BE2C (cell line): ENCODE results near the gene CEP250.

Experiments
- DNase-seq: peaks from one replicate; pipeline ENCODE4 v3.0.0-alpha.2; 2020
- H3K27me3 ChIP-seq: fragments of 250-450 bp; sonication (Bioruptor Pico); 2 replicates; pipeline ENCODE4 v1.5.1; 2020; ENCODE audit warnings: mild to moderate bottlenecking
- H3K36me3 ChIP-seq: fragments of 250-450 bp; sonication (Bioruptor Pico); 2 replicates; pipeline ENCODE4 v1.5.1; 2020; ENCODE audit warnings: mild to moderate bottlenecking
- H3K4me1 ChIP-seq: fragments of 250-450 bp; sonication (Bioruptor Pico); 2 replicates; pipeline ENCODE4 v1.5.1; 2020
- H3K4me3 ChIP-seq: 2 replicates; pipeline ENCODE4 v1.5.1; 2011; ENCODE audit warnings: low read depth, low read length
- H3K9me3 ChIP-seq: fragments of 250-450 bp; sonication (Bioruptor Pico); 2 replicates; pipeline ENCODE4 v1.5.1; 2020
- TF ChIP-seq, protein P1 (sequence below): IDR thresholded peaks from 2 replicates; pipeline ENCODE4 v1.5.1; 2012; ENCODE audit warnings: mild to moderate bottlenecking, low read depth, low read length

CEP250 gene

DNA sequence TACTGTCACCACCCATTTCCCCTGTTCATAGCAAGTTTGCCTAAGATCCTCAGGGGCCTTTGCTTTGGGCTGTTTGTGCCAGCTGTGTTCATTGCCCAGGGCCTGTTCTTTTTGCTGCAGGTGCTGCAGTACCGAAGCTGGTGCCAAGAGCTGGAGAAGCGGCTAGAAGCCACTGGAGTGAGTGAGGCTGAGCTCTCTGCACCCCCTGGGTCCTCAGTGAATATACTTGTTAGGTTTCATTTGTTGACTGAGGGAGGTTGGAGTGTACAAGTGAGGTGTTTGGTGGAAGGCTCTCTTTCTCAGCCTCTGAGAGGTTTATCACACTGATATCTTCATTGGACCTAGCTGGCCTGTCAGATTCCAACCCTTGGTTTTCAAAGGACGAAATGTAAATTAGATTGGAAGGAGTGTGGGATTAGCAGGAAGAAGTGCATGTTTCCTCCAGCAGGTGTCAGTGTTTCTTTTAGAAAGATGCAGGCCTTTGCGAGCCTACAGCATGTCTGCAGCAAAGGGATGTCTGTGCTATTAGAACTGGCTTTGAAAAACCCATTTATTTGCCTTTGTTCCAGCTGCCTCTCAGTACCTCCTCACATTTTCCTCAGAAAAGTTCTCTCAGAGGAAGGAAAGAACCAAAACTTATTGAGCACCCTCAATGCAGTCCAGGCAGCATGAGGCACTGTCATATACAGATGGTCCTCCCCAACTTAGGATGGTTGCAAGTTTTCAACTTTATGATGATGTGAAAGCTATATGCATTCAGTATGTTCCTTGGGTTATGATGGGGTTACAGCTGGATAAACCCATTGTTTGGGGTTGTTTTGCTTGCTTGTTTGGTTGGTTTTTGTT lies 8.3 kb downstream of the CEP250 start:
- H3K4me1 ChIP-seq: peaks cover 9% of the 10 kb centered on the region
- H3K36me3 ChIP-seq: peaks cover 40% of the 10 kb centered on the region
- peak; percentile 71 for DNase-seq
- no peaks in the 10 kb centered on the region for H3K9me3 ChIP-seq
- TF ChIP-seq, protein P1, sequence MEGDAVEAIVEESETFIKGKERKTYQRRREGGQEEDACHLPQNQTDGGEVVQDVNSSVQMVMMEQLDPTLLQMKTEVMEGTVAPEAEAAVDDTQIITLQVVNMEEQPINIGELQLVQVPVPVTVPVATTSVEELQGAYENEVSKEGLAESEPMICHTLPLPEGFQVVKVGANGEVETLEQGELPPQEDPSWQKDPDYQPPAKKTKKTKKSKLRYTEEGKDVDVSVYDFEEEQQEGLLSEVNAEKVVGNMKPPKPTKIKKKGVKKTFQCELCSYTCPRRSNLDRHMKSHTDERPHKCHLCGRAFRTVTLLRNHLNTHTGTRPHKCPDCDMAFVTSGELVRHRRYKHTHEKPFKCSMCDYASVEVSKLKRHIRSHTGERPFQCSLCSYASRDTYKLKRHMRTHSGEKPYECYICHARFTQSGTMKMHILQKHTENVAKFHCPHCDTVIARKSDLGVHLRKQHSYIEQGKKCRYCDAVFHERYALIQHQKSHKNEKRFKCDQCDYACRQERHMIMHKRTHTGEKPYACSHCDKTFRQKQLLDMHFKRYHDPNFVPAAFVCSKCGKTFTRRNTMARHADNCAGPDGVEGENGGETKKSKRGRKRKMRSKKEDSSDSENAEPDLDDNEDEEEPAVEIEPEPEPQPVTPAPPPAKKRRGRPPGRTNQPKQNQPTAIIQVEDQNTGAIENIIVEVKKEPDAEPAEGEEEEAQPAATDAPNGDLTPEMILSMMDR: peak; percentile 86
- H3K27me3 ChIP-seq: no peaks in the 10 kb centered on the region
- H3K4me3 ChIP-seq: no peak overlapping the region

DNA sequence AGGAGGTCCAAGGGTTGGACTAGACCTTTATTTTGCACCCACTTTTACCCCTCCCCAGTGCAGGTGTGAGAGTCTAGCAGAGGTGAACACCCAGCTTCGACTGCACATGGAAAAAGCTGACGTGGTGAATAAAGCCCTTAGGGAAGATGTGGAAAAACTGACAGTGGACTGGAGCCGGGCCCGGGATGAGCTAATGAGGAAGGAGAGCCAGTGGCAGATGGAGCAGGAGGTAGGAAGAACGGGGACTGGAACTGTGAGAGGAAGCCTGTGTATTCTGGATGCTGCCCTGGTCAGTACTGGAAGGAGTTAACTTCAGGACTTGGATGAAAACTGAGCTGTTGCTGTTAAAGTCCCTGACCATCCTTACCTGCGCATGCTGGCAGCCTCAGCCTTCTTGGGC lies 10.6 kb downstream of the CEP250 start:
- DNase-seq: no peak
- peaks cover 37% of the 10 kb centered on the region for H3K36me3 ChIP-seq
- H3K27me3 ChIP-seq: no peaks in the 10 kb centered on the region
- no peaks in the 10 kb centered on the region for H3K9me3 ChIP-seq
- H3K4me1 ChIP-seq: peaks cover 9% of the 10 kb centered on the region
- no peak overlapping the region for H3K4me3 ChIP-seq
- TF ChIP-seq, protein P1: no peak

DNA sequence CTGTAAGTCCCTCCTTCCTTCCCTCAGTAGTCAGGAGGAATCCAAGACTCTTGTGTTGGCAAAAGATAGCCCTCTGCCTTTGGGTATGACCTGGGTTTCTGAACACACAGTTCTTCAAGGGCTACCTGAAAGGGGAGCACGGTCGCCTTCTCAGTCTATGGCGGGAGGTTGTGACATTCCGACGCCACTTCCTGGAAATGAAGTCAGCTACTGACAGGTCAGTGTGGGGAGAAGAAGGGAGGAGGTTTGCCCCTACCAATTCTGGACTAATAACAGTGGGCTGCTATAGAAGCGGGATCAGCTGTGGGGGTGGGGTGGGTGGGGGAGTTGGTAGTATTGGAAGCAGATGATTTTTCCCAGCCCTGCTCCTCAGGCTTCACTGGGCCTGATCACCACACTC lies 11.5 kb downstream of the CEP250 start:
- H3K4me1 ChIP-seq: peaks cover 5% of the 10 kb centered on the region
- no peaks in the 10 kb centered on the region for H3K27me3 ChIP-seq
- H3K36me3 ChIP-seq: peaks cover 42% of the 10 kb centered on the region
- DNase-seq: no peak
- TF ChIP-seq, protein P1: no peak
- no peaks in the 10 kb centered on the region for H3K9me3 ChIP-seq
- H3K4me3 ChIP-seq: no peak overlapping the region

DNA sequence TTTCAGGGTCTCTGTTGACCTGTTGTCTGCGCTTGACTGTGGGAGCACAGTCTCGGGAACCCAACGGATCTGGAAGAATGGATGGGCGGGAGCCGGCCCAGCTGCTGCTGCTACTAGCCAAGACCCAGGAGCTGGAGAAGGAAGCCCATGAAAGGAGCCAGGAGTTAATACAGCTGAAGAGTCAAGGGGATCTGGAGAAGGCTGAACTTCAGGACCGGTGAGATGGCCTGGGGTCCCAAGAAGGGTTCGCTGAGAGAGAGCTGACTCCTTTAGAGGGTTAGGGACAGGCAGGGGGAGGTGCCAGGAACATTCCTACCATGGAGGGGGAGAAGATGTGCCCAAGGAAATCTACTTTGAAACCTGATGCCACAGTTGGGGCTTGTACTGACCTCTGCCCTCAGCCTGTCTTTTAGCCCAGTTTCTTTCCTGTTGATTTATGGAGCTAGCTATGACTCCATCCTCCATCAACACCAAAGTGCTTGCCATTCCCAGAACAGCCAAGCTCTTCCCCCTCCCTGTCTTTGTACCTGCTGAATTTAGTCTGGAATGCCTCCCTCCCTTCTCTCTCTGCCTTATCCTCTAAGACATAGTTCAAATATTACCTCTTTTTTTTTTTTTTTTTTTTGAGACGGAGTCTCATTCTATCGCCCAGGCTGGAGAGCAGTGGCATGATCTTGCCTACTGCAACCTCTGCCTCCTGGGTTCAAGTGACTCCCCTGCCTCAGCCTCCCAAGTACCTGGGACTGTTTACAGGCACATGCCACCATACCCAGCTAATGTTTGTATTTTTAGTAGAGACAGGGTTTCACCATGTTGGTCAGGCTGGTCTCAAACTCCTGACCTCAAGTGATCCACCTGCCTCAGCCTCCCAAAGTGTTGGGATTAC lies 12.2 kb downstream of the CEP250 start:
- H3K9me3 ChIP-seq: no peaks in the 10 kb centered on the region
- H3K4me3 ChIP-seq: no peak overlapping the region
- H3K36me3 ChIP-seq: peaks cover 45% of the 10 kb centered on the region
- no peaks in the 10 kb centered on the region for H3K27me3 ChIP-seq
- TF ChIP-seq, protein P1: no peak
- no peaks in the 10 kb centered on the region for H3K4me1 ChIP-seq
- DNase-seq: no peak

DNA sequence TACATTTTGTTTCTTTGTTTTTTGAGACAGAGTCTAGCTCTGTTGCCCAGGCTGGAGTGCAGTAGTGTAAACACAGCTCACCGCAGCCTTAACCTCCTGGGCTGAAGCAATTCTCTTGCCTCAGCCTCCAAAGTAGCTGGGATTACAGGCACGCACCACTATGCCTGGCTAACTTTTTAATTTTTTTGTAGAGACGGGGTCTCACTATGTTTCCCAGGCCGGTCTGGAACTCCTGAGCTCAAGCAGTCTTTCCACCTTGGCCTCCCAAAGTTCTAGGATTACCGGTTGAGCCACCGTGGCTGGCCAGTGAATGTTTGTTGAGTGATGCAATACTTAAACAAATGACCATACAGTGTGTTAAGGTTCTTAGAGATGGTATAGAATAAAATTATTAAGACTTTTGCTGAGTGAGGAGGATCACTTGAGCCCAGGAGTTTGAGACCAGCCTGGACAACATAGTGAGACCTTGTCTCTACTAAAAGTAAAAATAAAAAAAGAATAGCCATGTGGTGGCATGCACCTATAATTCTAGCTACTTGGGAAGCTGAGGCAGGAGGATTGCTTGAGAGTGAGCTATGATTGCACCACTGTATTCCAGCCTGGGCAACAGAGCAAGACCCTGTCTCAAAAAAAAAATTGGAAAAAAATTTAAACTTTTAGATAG lies 13.4 kb downstream of the CEP250 start:
- TF ChIP-seq, protein P1: no peak
- Histone ChIP-seq H3K4me3 (no peak overlapping the region), H3K27me3 (no peaks in the 10 kb centered on the region), H3K36me3 (peaks cover 54% of the 10 kb centered on the region), H3K9me3 (no peaks in the 10 kb centered on the region), H3K4me1 (no peaks in the 10 kb centered on the region)
- DNase-seq: no peak
